ENCODE measurements around the gene NAPA. TPM values are rescaled to one million over a fixed set of nuclear protein-coding genes. Genes with fewer than 3 reads are reported as not detected.

NAPA gene
- polyA plus RNA-seq, 1 donor from 2014 or later = 100 TPM

- TF ChIP-seq EP300 (conservative IDR thresholded peaks at IDR 0.05; ENCODE audit: poor library complexity, severe bottlenecking) (no peak), MXI1 (conservative IDR thresholded peaks at IDR 0.05; ENCODE audit: poor library complexity, severe bottlenecking) (no peak), RAD21 (conservative IDR thresholded peaks at IDR 0.05) (no peak), TAF1 (IDR thresholded peaks at IDR 0.05; ENCODE audit: low read depth) (no peak)
- Histone ChIP-seq H3K79me2 (replicated peaks; ENCODE audit: insufficient read depth, low read length) (no peaks in the 10 kb centered on the region), H3K27me3 (ENCODE audit: insufficient read depth, low read depth, low read length) (no peaks in the 10 kb centered on the region), H2AFZ (ENCODE audit: low read depth, low read length) (no peak overlapping the region), H4K20me1 (ENCODE audit: insufficient read depth) (no peaks in the 10 kb centered on the region), H3K9me3 (ENCODE audit: low read length) (no peaks in the 10 kb centered on the region), H3K27ac (ENCODE audit: low read length) (no peak overlapping the region), H3K4me2 (ENCODE audit: low read length) (no peak overlapping the region), H3K9ac (ENCODE audit: low read length) (no peak overlapping the region), H3F3A (ENCODE audit: insufficient read depth, low read length, poor library complexity, severe bottlenecking) (no peaks in the 10 kb centered on the region), H3K9me2 (ENCODE audit: insufficient read depth, low read length) (no peaks in the 10 kb centered on the region), H3K36me3 (ENCODE audit: insufficient read depth, low read length) (no peaks in the 10 kb centered on the region), H3K4me3 (ENCODE audit: low read length) (no peak overlapping the region)
These were observed 11.9 kb upstream of the NAPA start for GRCh38 chr19:47526798-47527197.

GRCh38 chr19:47523473-47523872 lies 8.6 kb upstream of the NAPA start:
- no peaks in the 10 kb centered on the region for H3K27me3 ChIP-seq (ENCODE audit: insufficient read depth, low read depth, low read length)
- H3K4me2 ChIP-seq (ENCODE audit: low read length) = no peak overlapping the region
- H3K4me3 ChIP-seq (ENCODE audit: low read length) = no peak overlapping the region

GRCh38 chr19:47521473-47522180 lies 6.8 kb upstream of the NAPA start:
- Histone ChIP-seq H3K9me2 (ENCODE audit: insufficient read depth, low read length) (no peaks in the 10 kb centered on the region), H3K79me2 (replicated peaks; ENCODE audit: insufficient read depth, low read length) (no peaks in the 10 kb centered on the region), H4K20me1 (ENCODE audit: insufficient read depth) (no peaks in the 10 kb centered on the region), H3K9me3 (ENCODE audit: low read length) (no peaks in the 10 kb centered on the region), H3K36me3 (ENCODE audit: insufficient read depth, low read length) (no peaks in the 10 kb centered on the region), H3K27me3 (ENCODE audit: insufficient read depth, low read depth, low read length) (no peaks in the 10 kb centered on the region), H2AFZ (ENCODE audit: low read depth, low read length) (no peak overlapping the region), H3K27ac (ENCODE audit: low read length) (no peak overlapping the region), H3K4me3 (ENCODE audit: low read length) (no peak overlapping the region), H3F3A (ENCODE audit: insufficient read depth, low read length, poor library complexity, severe bottlenecking) (no peaks in the 10 kb centered on the region), H3K9ac (ENCODE audit: low read length) (no peak overlapping the region), H3K4me2 (ENCODE audit: low read length) (no peak overlapping the region)
- TF ChIP-seq EP300 (conservative IDR thresholded peaks at IDR 0.05; ENCODE audit: poor library complexity, severe bottlenecking) = no peak
- no peak for TF ChIP-seq TAF1 (IDR thresholded peaks at IDR 0.05; ENCODE audit: low read depth)

More at GRCh38 chr19:47523473-47523872, 8.6 kb upstream of the NAPA start:
- H3K9me2 ChIP-seq (ENCODE audit: insufficient read depth, low read length) = no peaks in the 10 kb centered on the region
- TF ChIP-seq POLR2AphosphoS5 (IDR thresholded peaks at IDR 0.05) = no peak
- TF ChIP-seq TAF1 (IDR thresholded peaks at IDR 0.05; ENCODE audit: low read depth) = no peak
- TF ChIP-seq EZH2 (IDR thresholded peaks at IDR 0.05; ENCODE audit: borderline replicate concordance, insufficient read depth, low read length, poor library complexity, severe bottlenecking) = no peak
- no peak for TF ChIP-seq RAD21 (conservative IDR thresholded peaks at IDR 0.05)
- H3K9ac ChIP-seq (ENCODE audit: low read length) = no peak overlapping the region
- no peak overlapping the region for H3K27ac ChIP-seq (ENCODE audit: low read length)
- no peaks in the 10 kb centered on the region for H3K79me2 ChIP-seq (replicated peaks; ENCODE audit: insufficient read depth, low read length)
- no peak overlapping the region for H2AFZ ChIP-seq (ENCODE audit: low read depth, low read length)
- no peaks in the 10 kb centered on the region for H3K9me3 ChIP-seq (ENCODE audit: low read length)
- no peaks in the 10 kb centered on the region for H4K20me1 ChIP-seq (ENCODE audit: insufficient read depth)
- H3K36me3 ChIP-seq (ENCODE audit: insufficient read depth, low read length) = no peaks in the 10 kb centered on the region
- H3F3A ChIP-seq (ENCODE audit: insufficient read depth, low read length, poor library complexity, severe bottlenecking) = no peaks in the 10 kb centered on the region

- H3K27me3 ChIP-seq (ENCODE audit: insufficient read depth, low read depth, low read length) = no peaks in the 10 kb centered on the region
- no peaks in the 10 kb centered on the region for H3F3A ChIP-seq (ENCODE audit: insufficient read depth, low read length, poor library complexity, severe bottlenecking)
- no peak overlapping the region for H2AFZ ChIP-seq (ENCODE audit: low read depth, low read length)
- no peak overlapping the region for H3K4me3 ChIP-seq (ENCODE audit: low read length)
- no peaks in the 10 kb centered on the region for H3K9me3 ChIP-seq (ENCODE audit: low read length)
- H3K9ac ChIP-seq (ENCODE audit: low read length) = no peak overlapping the region
- H3K27ac ChIP-seq (ENCODE audit: low read length) = no peak overlapping the region
- H3K36me3 ChIP-seq (ENCODE audit: insufficient read depth, low read length) = no peaks in the 10 kb centered on the region
- H3K79me2 ChIP-seq (replicated peaks; ENCODE audit: insufficient read depth, low read length) = no peaks in the 10 kb centered on the region
- no peak overlapping the region for H3K4me2 ChIP-seq (ENCODE audit: low read length)
- TF ChIP-seq MXI1 (conservative IDR thresholded peaks at IDR 0.05; ENCODE audit: poor library complexity, severe bottlenecking) (no peak), RAD21 (conservative IDR thresholded peaks at IDR 0.05) (no peak), CTCF (IDR thresholded peaks at IDR 0.05; ENCODE audit: poor library complexity, severe bottlenecking) (no peak), SMC3 (conservative IDR thresholded peaks at IDR 0.05; ENCODE audit: poor library complexity) (no peak), EZH2 (IDR thresholded peaks at IDR 0.05; ENCODE audit: borderline replicate concordance, insufficient read depth, low read length, poor library complexity, severe bottlenecking) (no peak), EP300 (conservative IDR thresholded peaks at IDR 0.05; ENCODE audit: poor library complexity, severe bottlenecking) (no peak), TAF1 (IDR thresholded peaks at IDR 0.05; ENCODE audit: low read depth) (no peak), REST (IDR thresholded peaks at IDR 0.05; ENCODE audit: borderline replicate concordance) (no peak), POLR2AphosphoS5 (IDR thresholded peaks at IDR 0.05) (no peak)
- no peaks in the 10 kb centered on the region for H4K20me1 ChIP-seq (ENCODE audit: insufficient read depth)
- H3K9me2 ChIP-seq (ENCODE audit: insufficient read depth, low read length) = no peaks in the 10 kb centered on the region
These were observed 6.0 kb upstream of the NAPA start for GRCh38 chr19:47520839-47521238.
